ENCODE data around the gene MPL. TPM values are rescaled to one million over a fixed set of nuclear protein-coding genes. Genes with fewer than 3 reads are reported as not detected.

Gene MPL
- total RNA-seq, 1 experiment from 2014 or later, result not detected

- POLR2A ChIA-PET, result no interaction called here
- H3K36me3 ChIP-seq (ENCODE audit: control insufficient read depth in 1 of 2, insufficient read depth in 2 of 2, low read length in 2 of 2), result no peaks in the 10 kb centered on the region
- no peaks in the 10 kb centered on the region for H4K20me1 ChIP-seq (ENCODE audit: insufficient read depth)
- H3K9me3 ChIP-seq (ENCODE audit: control insufficient read depth in 1 of 2, insufficient read depth in 1 of 2, low read depth in 1 of 2, low read length in 2 of 2), result no peaks in the 10 kb centered on the region
- no peak overlapping the region for H3K4me2 ChIP-seq (ENCODE audit: low read length)
- no peaks in the 10 kb centered on the region for H3K79me2 ChIP-seq (ENCODE audit: insufficient read depth, low read length)
- RAD21 ChIA-PET (ENCODE audit: low non-redundant PET in 1 of 2, low total read pairs in 2 of 2, uncharacterized antibody in 2 of 2, unreplicated experiment in 2 of 2), result no interaction called here
- no peaks in the 10 kb centered on the region; a peak in 1 of 4 replicates for H3K4me1 ChIP-seq (ENCODE audit: control insufficient read depth in 1 of 2, insufficient read depth in 2 of 2, low read length in 2 of 2)
- no TSS peak for BruUV-seq (replicated peaks)
- DNase-seq (ENCODE audit: low read depth, low spot score) (no peak), ATAC-seq (no peak)
- no peaks in the 10 kb centered on the region for H3K9me2 ChIP-seq (ENCODE audit: insufficient read depth)
- no peak overlapping the region for H3K27ac ChIP-seq (ENCODE audit: low read depth, low read length)
- H3K9ac ChIP-seq (ENCODE audit: low read length), result no peak overlapping the region
- TF ChIP-seq JUND (IDR thresholded peaks at IDR 0.05), result no peak
- TF ChIP-seq, protein P1, sequence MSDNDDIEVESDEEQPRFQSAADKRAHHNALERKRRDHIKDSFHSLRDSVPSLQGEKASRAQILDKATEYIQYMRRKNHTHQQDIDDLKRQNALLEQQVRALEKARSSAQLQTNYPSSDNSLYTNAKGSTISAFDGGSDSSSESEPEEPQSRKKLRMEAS (IDR thresholded peaks at IDR 0.05), result no peak
- TF ChIP-seq ATF3 (IDR thresholded peaks at IDR 0.05), result no peak
- no peak for TF ChIP-seq SP1 (IDR thresholded peaks at IDR 0.05; ENCODE audit: low read depth)
- no peak for TF ChIP-seq ZNF274 (IDR thresholded peaks at IDR 0.05; ENCODE audit: low read depth, low read length)
- TF ChIP-seq EZH2 (IDR thresholded peaks at IDR 0.05), result no peak
- no peak for TF ChIP-seq YY1 (IDR thresholded peaks at IDR 0.05; ENCODE audit: extremely low read depth, insufficient replicate concordance, low read depth, low read length)
- no peaks in the 10 kb centered on the region for H3K27me3 ChIP-seq (ENCODE audit: insufficient read depth, low read length)
- no peak overlapping the region for H3K4me3 ChIP-seq (replicated peaks in 1 of 2; ENCODE audit: low read depth in 1 of 2, low read length in 2 of 2)
- H2AFZ ChIP-seq (ENCODE audit: low read depth, low read length, poor library complexity, severe bottlenecking), result no peak overlapping the region
- intact Hi-C loops (cut with micrococcal nuclease), result no loop called here
- CTCF ChIA-PET, result no interaction called here
These were observed 28.8 kb upstream of the MPL start for GRCh38 chr1:43308635-43309404.

DNA sequence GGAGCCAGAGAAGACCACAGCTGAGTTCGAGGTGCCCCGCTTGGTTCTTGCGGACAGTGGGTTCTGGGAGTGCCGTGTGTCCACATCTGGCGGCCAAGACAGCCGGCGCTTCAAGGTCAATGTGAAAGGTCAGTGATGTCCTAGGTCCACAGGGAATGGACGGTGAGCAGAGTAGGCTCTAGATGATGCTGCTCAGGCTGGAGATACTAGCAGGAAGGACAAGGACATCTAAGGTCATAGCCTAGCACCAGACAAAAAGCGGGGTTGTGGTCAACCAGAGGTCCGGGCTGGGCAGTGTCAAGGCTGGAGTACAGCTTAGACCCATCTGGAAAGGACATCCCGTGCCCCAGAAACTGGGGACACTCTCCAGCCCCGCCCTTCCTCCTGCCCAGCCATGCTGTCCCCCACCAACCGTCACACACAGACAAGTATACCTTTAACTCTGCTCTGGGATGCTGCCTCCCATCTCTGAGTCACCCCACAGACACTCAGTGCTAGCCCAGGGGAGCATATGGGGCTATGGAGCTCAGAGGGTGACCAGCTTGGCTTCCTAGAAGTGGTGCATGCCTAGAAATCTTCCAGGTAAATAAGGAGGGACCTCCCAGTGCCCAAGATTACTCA, 28.1 kb upstream of the MPL start:
- POLR2A ChIA-PET, result no interaction called here
- Histone ChIP-seq H3K79me2 (ENCODE audit: insufficient read depth, low read length) (no peaks in the 10 kb centered on the region), H3K36me3 (ENCODE audit: control insufficient read depth in 1 of 2, insufficient read depth in 2 of 2, low read length in 2 of 2) (no peaks in the 10 kb centered on the region), H3K4me3 (replicated peaks in 1 of 2; ENCODE audit: low read depth in 1 of 2, low read length in 2 of 2) (no peak overlapping the region), H3K9me2 (ENCODE audit: insufficient read depth) (no peaks in the 10 kb centered on the region), H3K4me2 (ENCODE audit: low read length) (no peak overlapping the region), H3K27ac (ENCODE audit: low read depth, low read length) (no peak overlapping the region), H3K4me1 (ENCODE audit: control insufficient read depth in 1 of 2, insufficient read depth in 2 of 2, low read length in 2 of 2) (no peaks in the 10 kb centered on the region; a peak in 1 of 4 replicates), H3K9ac (ENCODE audit: low read length) (no peak overlapping the region), H4K20me1 (ENCODE audit: insufficient read depth) (no peaks in the 10 kb centered on the region), H3K27me3 (ENCODE audit: insufficient read depth, low read length) (no peaks in the 10 kb centered on the region), H2AFZ (ENCODE audit: low read depth, low read length, poor library complexity, severe bottlenecking) (no peak overlapping the region), H3K9me3 (ENCODE audit: control insufficient read depth in 1 of 2, insufficient read depth in 1 of 2, low read depth in 1 of 2, low read length in 2 of 2) (no peaks in the 10 kb centered on the region)
- ATAC-seq (0 out of 2 replicates have a peak, but pooled peaks have one; percentile 46), DNase-seq (ENCODE audit: low read depth, low spot score) (no peak)
- BruUV-seq (replicated peaks), result no TSS peak
- intact Hi-C loops (cut with micrococcal nuclease), result no loop called here
- RAD21 ChIA-PET (ENCODE audit: low non-redundant PET in 1 of 2, low total read pairs in 2 of 2, uncharacterized antibody in 2 of 2, unreplicated experiment in 2 of 2), result no interaction called here
- CTCF ChIA-PET, result no interaction called here
- TF ChIP-seq YY1 (IDR thresholded peaks at IDR 0.05; ENCODE audit: extremely low read depth, insufficient replicate concordance, low read depth, low read length), result no peak
- TF ChIP-seq JUND (IDR thresholded peaks at IDR 0.05), result no peak
- TF ChIP-seq, protein P2, sequence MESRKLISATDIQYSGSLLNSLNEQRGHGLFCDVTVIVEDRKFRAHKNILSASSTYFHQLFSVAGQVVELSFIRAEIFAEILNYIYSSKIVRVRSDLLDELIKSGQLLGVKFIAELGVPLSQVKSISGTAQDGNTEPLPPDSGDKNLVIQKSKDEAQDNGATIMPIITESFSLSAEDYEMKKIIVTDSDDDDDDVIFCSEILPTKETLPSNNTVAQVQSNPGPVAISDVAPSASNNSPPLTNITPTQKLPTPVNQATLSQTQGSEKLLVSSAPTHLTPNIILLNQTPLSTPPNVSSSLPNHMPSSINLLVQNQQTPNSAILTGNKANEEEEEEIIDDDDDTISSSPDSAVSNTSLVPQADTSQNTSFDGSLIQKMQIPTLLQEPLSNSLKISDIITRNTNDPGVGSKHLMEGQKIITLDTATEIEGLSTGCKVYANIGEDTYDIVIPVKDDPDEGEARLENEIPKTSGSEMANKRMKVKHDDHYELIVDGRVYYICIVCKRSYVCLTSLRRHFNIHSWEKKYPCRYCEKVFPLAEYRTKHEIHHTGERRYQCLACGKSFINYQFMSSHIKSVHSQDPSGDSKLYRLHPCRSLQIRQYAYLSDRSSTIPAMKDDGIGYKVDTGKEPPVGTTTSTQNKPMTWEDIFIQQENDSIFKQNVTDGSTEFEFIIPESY (IDR thresholded peaks at IDR 0.05; ENCODE audit: extremely low read depth, insufficient replicate concordance, low read length), result no peak
- TF ChIP-seq EZH2phosphoT487 (IDR thresholded peaks at IDR 0.05; ENCODE audit: borderline replicate concordance), result no peak
- TF ChIP-seq FOSL1 (IDR thresholded peaks at IDR 0.05; ENCODE audit: low read depth), result no peak
- no peak for TF ChIP-seq SRF (IDR thresholded peaks at IDR 0.05; ENCODE audit: low read depth)
- TF ChIP-seq REST (IDR thresholded peaks at IDR 0.05; ENCODE audit: low read depth), result no peak
